Left lung (tissue), 10 donors: ENCODE results near the gene FGF7. TPM values are rescaled to one million over a fixed set of nuclear protein-coding genes. Genes with fewer than 3 reads are reported as not detected.
"Not testable (repeated sequence)": the region's sequence is repeated elsewhere in the genome, so short reads cannot be mapped to it uniquely, and the experiment has no call there.

Experiments used
- ATAC-seq: fragments of 200-7000 bp; cut with Tn5 transposase; one replicate; pipeline ENCODE4 v1.9.1; 2020; ENCODE audit warnings: moderate library complexity
- DNase-seq, 4 donors: peaks; one replicate each; pipeline ENCODE4 v3.0.0-alpha.2; 2013 to 2020
- H3K27ac ChIP-seq, 2 donors: fragments of 200-600 bp; sonication (generic) in 1 of 2; one replicate each; pipeline versions ENCODE4 v1.5.0 to v1.8.0; 2020 to 2021
- H3K27me3 ChIP-seq, 2 donors: fragments of 200-600 bp; sonication (generic) in 1 of 2; one replicate each; pipeline versions ENCODE4 v1.5.0 to v1.8.0; 2020 to 2021
- H3K36me3 ChIP-seq, 2 donors: fragments of 200-600 bp; sonication (generic) in 1 of 2; one replicate each; pipeline versions ENCODE4 v1.5.0 to v1.8.0; 2020 to 2021
- H3K4me1 ChIP-seq, 2 donors: fragments of 200-600 bp; one replicate each; pipeline ENCODE4 v1.8.0; 2021
- H3K4me3 ChIP-seq, 2 donors: fragments of 200-600 bp; sonication (generic) in 1 of 2; one replicate each; pipeline versions ENCODE4 v1.5.0 to v1.8.0; 2020 to 2021; ENCODE audit warnings: mild to moderate bottlenecking in 1 of 2
- H3K9me3 ChIP-seq, 2 donors: fragments of 200-600 bp; sonication (generic) in 1 of 2; one replicate each; pipeline versions ENCODE4 v1.5.0 to v1.8.0; 2020 to 2021
- CTCF ChIP-seq, 2 donors: fragments of 200-600 bp; sonication (generic) in 1 of 2; IDR thresholded peaks; one replicate each; pipeline versions ENCODE4 v1.5.0 to v1.8.0; 2021; ENCODE audit warnings: antibody characterized with exemption in 2 of 2
- intact Hi-C, 2 donors: fragments of 100-400 bp; cut with DNase I; formaldehyde crosslinking; loops; one replicate each; pipeline versions ENCODE4 v1.11.2 to v1.14.2; 2022
- polyA plus RNA-seq, 6 donors: library from polyadenylated mRNA; unstranded; fragments of 120-200 nt; gene quantifications; one replicate each; pipeline ENCODE4 v1.2.1, GENCODE V29; 2013; ENCODE audit not compliant: insufficient read length in 6 of 6
- total RNA-seq, 2 donors: library from RNA; stranded (reverse); fragmentation: NEBNext Ultra II Directional; extraction: Animal tissue kit (Norgen Biotek cat#: 25700); gene quantifications; one replicate each; pipeline ENCODE4 v1.2.1, GENCODE V29; 2021
- donor health status: DM: no; HTN: yes; CAD: no.
- donor health status: DM: no; HTN: no; CAD: no.

Gene FGF7
- total and polyA plus RNA-seq, 8 donors = 14.4 to 31.8 (median 21.4) TPM

GRCh38 chr15:49383266-49383665 is 39.8 kb upstream of the FGF7 start:
- intact Hi-C loops = no loop called here
- Histone ChIP-seq H3K4me3 (no peak overlapping the region), H3K4me1 (no peaks in the 10 kb centered on the region), H3K9me3 (no peaks in the 10 kb centered on the region), H3K36me3 (no peaks in the 10 kb centered on the region), H3K27ac (no peak overlapping the region), H3K27me3 (no peaks in the 10 kb centered on the region)
- ATAC-seq (no peak), DNase-seq (no peak)
- TF ChIP-seq CTCF (IDR thresholded peaks at IDR 0.05) = no peak

- Histone ChIP-seq H3K9me3 (no peaks in the 10 kb centered on the region), H3K4me3 (no peak overlapping the region), H3K27ac (no peak overlapping the region), H3K27me3 (no peaks in the 10 kb centered on the region), H3K36me3 (no peaks in the 10 kb centered on the region), H3K4me1 (no peaks in the 10 kb centered on the region)
- ATAC-seq (no peak), DNase-seq (no peak)
- intact Hi-C loops = no loop called here
- no peak for TF ChIP-seq CTCF (IDR thresholded peaks at IDR 0.05)
Observed at GRCh38 chr15:49387471-49387870, 35.6 kb upstream of the FGF7 start.

GRCh38 chr15:49402515-49403296 is 20.3 kb upstream of the FGF7 start:
- H3K9me3 ChIP-seq, DNase-seq, H3K4me1 ChIP-seq, ATAC-seq, intact Hi-C loops, H3K36me3 ChIP-seq, H3K4me3 ChIP-seq, H3K27me3 ChIP-seq, H3K27ac ChIP-seq: not testable (repeated sequence)

GRCh38 chr15:49406352-49407118 is 16.5 kb upstream of the FGF7 start:
- H3K27me3 ChIP-seq = no peaks in the 10 kb centered on the region
- ATAC-seq (no peak), DNase-seq (peak in 1 of 4 donors; percentile 36)
- H3K9me3 ChIP-seq = peaks cover 0 to 4% of the 10 kb centered on the region in 2 donors
- no peak overlapping the region for H3K4me3 ChIP-seq
- H3K36me3 ChIP-seq = no peaks in the 10 kb centered on the region
- intact Hi-C loops = no loop called here
- no peaks in the 10 kb centered on the region for H3K4me1 ChIP-seq
- no peak for TF ChIP-seq CTCF (IDR thresholded peaks at IDR 0.05)
- H3K27ac ChIP-seq = no peak overlapping the region

GRCh38 chr15:49410641-49411040 is 12.4 kb upstream of the FGF7 start:
- ATAC-seq = no peak
- Histone ChIP-seq H3K36me3 (no peaks in the 10 kb centered on the region), H3K27me3 (no peaks in the 10 kb centered on the region), H3K4me3 (no peak overlapping the region), H3K27ac (no peak overlapping the region), H3K9me3 (no peaks in the 10 kb centered on the region), H3K4me1 (no peaks in the 10 kb centered on the region)
- intact Hi-C loops = no loop called here
- no peak for DNase-seq
- no peak for TF ChIP-seq CTCF (IDR thresholded peaks at IDR 0.05)
